Activated T-cell treated with anti-CD3 and anti-CD28 coated beads for 1 hour (primary cell): ENCODE measurements around the gene MDM1.

Experiments used
- DNase-seq: peaks from one replicate; pipeline ENCODE4 v3.0.0-alpha.2; 2020; ENCODE audit warnings: low read depth

Gene MDM1

GRCh38 chr12:68271346-68271745, 60.8 kb downstream of the MDM1 start:
- no peak for DNase-seq

- DNase-seq, result no peak
Measured at GRCh38 chr12:68270358-68270757, 61.8 kb downstream of the MDM1 start.

GRCh38 chr12:68269779-68270178, 62.4 kb downstream of the MDM1 start:
- DNase-seq, result no peak

- DNase-seq, result no peak
Measured at GRCh38 chr12:68268967-68269366, 63.2 kb downstream of the MDM1 start.

GRCh38 chr12:68267892-68268396, 64.2 kb downstream of the MDM1 start:
- no peak for DNase-seq

GRCh38 chr12:68264857-68265256, 67.3 kb downstream of the MDM1 start:
- no peak for DNase-seq

- DNase-seq, result no peak
Measured at GRCh38 chr12:68264158-68264855, 67.9 kb downstream of the MDM1 start.

GRCh38 chr12:68263366-68263765, 68.8 kb downstream of the MDM1 start:
- no peak for DNase-seq

GRCh38 chr12:68261896-68262295, 70.3 kb downstream of the MDM1 start:
- no peak for DNase-seq

GRCh38 chr12:68260153-68260552, 72.0 kb downstream of the MDM1 start:
- DNase-seq, result no peak

- DNase-seq, result no peak
Measured at GRCh38 chr12:68259318-68259940, 72.7 kb downstream of the MDM1 start.

- DNase-seq, result no peak
Measured at GRCh38 chr12:68253504-68253903, 78.7 kb downstream of the MDM1 start, which contains the start of gene IL22. Gene IL22 (minus strand): TSS chr12:68253604. CDS start chr12:68253448, 156 bp downstream.

GRCh38 chr12:68252077-68252476, 80.1 kb downstream of the MDM1 start:
- DNase-seq, result no peak

GRCh38 chr12:68250454-68250853, 81.7 kb downstream of the MDM1 start:
- DNase-seq, result no peak

- DNase-seq, result no peak
Measured at GRCh38 chr12:68247785-68248184, 84.4 kb downstream of the MDM1 start.

- DNase-seq, result no peak
Measured at GRCh38 chr12:68246350-68246749, 85.8 kb downstream of the MDM1 start.

- no peak for DNase-seq
Measured at GRCh38 chr12:68245180-68246021, 86.8 kb downstream of the MDM1 start.
